Upper lobe of left lung (tissue), 6 donors: ENCODE results near the gene TPCN1. TPM values are rescaled to one million over a fixed set of nuclear protein-coding genes. Genes with fewer than 3 reads are reported as not detected.

Experiments used
- ATAC-seq, 2 donors: fragments of 200-7000 bp; cut with Tn5 transposase; one replicate each; pipeline ENCODE4 v1.9.1; 2022; ENCODE audit warnings: mild to moderate bottlenecking in 2 of 2, moderate library complexity in 2 of 2; ENCODE audit not compliant: low FRiP score in 2 of 2
- DNase-seq, 2 donors: peaks; one replicate each; pipeline ENCODE4 v3.0.0-alpha.2; 2019 to 2020
- H3K27ac ChIP-seq, 4 donors: fragments of 200-600 bp; sonication (generic); one replicate each; pipeline ENCODE4 v1.5.1; 2016 to 2019
- H3K27me3 ChIP-seq, 4 donors: fragments of 200-600 bp; sonication (generic); one replicate each; pipeline ENCODE4 v1.5.1; 2017 to 2019
- H3K36me3 ChIP-seq, 4 donors: fragments of 200-600 bp; sonication (generic); one replicate each; pipeline ENCODE4 v1.5.1; 2016 to 2019
- H3K4me1 ChIP-seq, 4 donors: fragments of 200-600 bp; sonication (generic); one replicate each; pipeline ENCODE4 v1.5.1; 2018 to 2019
- H3K4me3 ChIP-seq, 4 donors: fragments of 200-600 bp; sonication (generic); one replicate each; pipeline ENCODE4 v1.5.1; 2017 to 2019; ENCODE audit warnings: mild to moderate bottlenecking in 2 of 4, moderate library complexity in 1 of 4
- H3K9me3 ChIP-seq, 4 donors: fragments of 200-600 bp; sonication (generic); one replicate each; pipeline ENCODE4 v1.5.1; 2018 to 2019
- CTCF ChIP-seq, 6 experiments: fragments of 450-650 bp in 4 of 6; fragments of 200-600 bp in 2 of 6; sonication (generic) in 2 of 6; IDR thresholded peaks; one replicate each; pipeline ENCODE4 v1.5.1; 2016 to 2019; ENCODE audit warnings: antibody characterized with exemption in 6 of 6
- EP300 ChIP-seq, 4 donors: sonication (generic); formaldehyde crosslinking; IDR thresholded peaks; one replicate each; pipeline ENCODE4 v1.5.1; 2017; ENCODE audit warnings: antibody characterized with exemption in 4 of 4, control low read depth in 2 of 4
- POLR2A ChIP-seq, 4 donors: fragments of 450-650 bp; IDR thresholded peaks; one replicate each; pipeline ENCODE4 v1.5.1; 2016 to 2017; ENCODE audit warnings: antibody characterized with exemption in 4 of 4, mild to moderate bottlenecking in 2 of 4
- POLR2AphosphoS5 ChIP-seq, 2 donors: sonication (generic); formaldehyde crosslinking; IDR thresholded peaks; one replicate each; pipeline ENCODE4 v1.5.1; 2017; ENCODE audit warnings: antibody characterized with exemption in 2 of 2
- WGBS, 2 donors: methylation state at CpG; one replicate each; pipeline ENCODE4 v1.1.5; 2017 to 2018; 5-methylcytosine and 5-hydroxymethylcytosine counted together
- small RNA-seq, 4 donors: library from RNA; depleted of rRNA; stranded (forward); fragments of <200 nt; gene quantifications; one replicate each; pipeline ENCODE3, GENCODE V24; 2016
- total RNA-seq, 6 donors: library from RNA; depleted of rRNA in 4 of 6; stranded (reverse); fragments of >200 nt in 4 of 6; gene quantifications; one replicate each; pipeline versions ENCODE4 v1.1.0 to v1.2.1, GENCODE V29; 2016 to 2021
- donor health status: DM: no; HTN: no; CAD: no; lungs with moderate emphysema.
- donor health status: DM: no; HTN: yes; CAD: no; lungs with severe emphysema.

TPCN1 gene
- total RNA-seq, 6 donors from 2014 or later: 36.6 to 193 (median 52.2) TPM

GRCh38 chr12:113345318-113345717, 124.1 kb downstream of the TPCN1 start:
- H3K27me3 ChIP-seq: no peaks in the 10 kb centered on the region
- H3K27ac ChIP-seq: no peak overlapping the region
- no peaks in the 10 kb centered on the region for H3K4me1 ChIP-seq
- no peak for DNase-seq
- no peaks in the 10 kb centered on the region for H3K36me3 ChIP-seq
- no peak for ATAC-seq
- TF ChIP-seq POLR2AphosphoS5 (IDR thresholded peaks at IDR 0.05) (no peak), POLR2A (IDR thresholded peaks at IDR 0.05) (no peak), EP300 (IDR thresholded peaks at IDR 0.05) (no peak), CTCF (IDR thresholded peaks at IDR 0.05) (no peak)
- H3K9me3 ChIP-seq: no peaks in the 10 kb centered on the region
- WGBS, 2 donors: 90 to 95% methylated on average over 6 of the region's 6 CpGs
- H3K4me3 ChIP-seq: no peak overlapping the region

GRCh38 chr12:113346353-113346752, 125.1 kb downstream of the TPCN1 start:
- no peaks in the 10 kb centered on the region for H3K9me3 ChIP-seq
- ATAC-seq: peak; percentile 24 to 47
- no peak for DNase-seq
- no peaks in the 10 kb centered on the region for H3K4me1 ChIP-seq
- no peaks in the 10 kb centered on the region for H3K27me3 ChIP-seq
- H3K27ac ChIP-seq: no peak overlapping the region
- H3K36me3 ChIP-seq: no peaks in the 10 kb centered on the region
- H3K4me3 ChIP-seq: no peak overlapping the region
- 79 to 87% methylated on average over 5 of the region's 5 CpGs for WGBS, 2 donors
- TF ChIP-seq POLR2AphosphoS5 (IDR thresholded peaks at IDR 0.05): no peak
- TF ChIP-seq EP300 (IDR thresholded peaks at IDR 0.05): no peak
- no peak for TF ChIP-seq POLR2A (IDR thresholded peaks at IDR 0.05)
- no peak for TF ChIP-seq CTCF (IDR thresholded peaks at IDR 0.05)

DNA sequence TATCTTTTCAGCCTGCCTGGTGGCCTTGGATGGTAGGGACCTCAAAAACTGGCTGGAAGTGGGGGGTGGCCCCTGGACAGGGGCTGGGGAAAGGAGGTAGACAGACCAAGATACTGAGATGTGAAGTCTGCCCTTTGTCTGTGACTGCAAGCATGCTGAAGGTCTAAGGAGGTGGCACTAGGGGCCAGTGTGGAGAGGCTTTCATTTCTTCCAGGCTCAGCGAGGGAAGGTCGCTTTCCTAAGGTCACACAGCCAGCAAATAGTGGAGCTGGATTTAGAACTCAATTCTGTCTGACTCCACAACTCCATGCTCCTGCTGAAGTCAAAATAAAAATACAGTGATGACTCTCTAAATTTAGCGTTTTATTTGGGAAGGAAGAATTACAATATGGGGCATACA, 125.8 kb downstream of the TPCN1 start:
- no peaks in the 10 kb centered on the region for H3K4me1 ChIP-seq
- TF ChIP-seq CTCF (IDR thresholded peaks at IDR 0.05): no peak
- TF ChIP-seq POLR2AphosphoS5 (IDR thresholded peaks at IDR 0.05): no peak
- no peak for TF ChIP-seq POLR2A (IDR thresholded peaks at IDR 0.05)
- no peak for TF ChIP-seq EP300 (IDR thresholded peaks at IDR 0.05)
- DNase-seq (no peak), ATAC-seq (no peak)
- 92 to 94% methylated on average over 3 of the region's 3 CpGs for WGBS, 2 donors
- no peak overlapping the region for H3K4me3 ChIP-seq
- no peaks in the 10 kb centered on the region for H3K36me3 ChIP-seq
- no peaks in the 10 kb centered on the region for H3K27me3 ChIP-seq
- no peaks in the 10 kb centered on the region for H3K9me3 ChIP-seq
- no peak overlapping the region for H3K27ac ChIP-seq

- Histone ChIP-seq H3K9me3 (no peaks in the 10 kb centered on the region), H3K4me3 (no peak overlapping the region), H3K27ac (no peak overlapping the region), H3K36me3 (no peaks in the 10 kb centered on the region), H3K27me3 (no peaks in the 10 kb centered on the region), H3K4me1 (no peaks in the 10 kb centered on the region)
- no peak for DNase-seq
- TF ChIP-seq CTCF (IDR thresholded peaks at IDR 0.05): no peak
- TF ChIP-seq POLR2AphosphoS5 (IDR thresholded peaks at IDR 0.05): no peak
- no peak for TF ChIP-seq EP300 (IDR thresholded peaks at IDR 0.05)
- TF ChIP-seq POLR2A (IDR thresholded peaks at IDR 0.05): no peak
- no peak for ATAC-seq
- 60 to 76% methylated on average over 2 of the region's 2 CpGs for WGBS, 2 donors
Observed at GRCh38 chr12:113347892-113348291, 126.6 kb downstream of the TPCN1 start.

Small RNA genes lying within 50 kb of the gene (small RNA-seq; reads per million reads assigned to genes)
- gene MIR6762 (0 to 0.07 (median 0.03) reads per million in 4 donors), gene RF00019 (0 reads per million in 4 donors)

Other genes with a start within 250 kb of the TPCN1 start
- gene OAS2, start 242.9 kb upstream of the TPCN1 start, total RNA-seq: 10 to 100 TPM; 17.2 to 59.7 (median 20.1) TPM
- 1 to 10 TPM in 5 of 6 donors, under 1 TPM in 1; under 0.01 to 7.0 (median 3.6) TPM for gene DTX1, start 164.7 kb upstream of the TPCN1 start, total RNA-seq
- 1 to 10 TPM in 1 of 6 donors, under 1 TPM in 2, not detected in 3; 0.27 to 4.2 (median 0.60) TPM for gene RASAL1, start 85.7 kb upstream of the TPCN1 start, total RNA-seq
- gene CFAP73, start 71.7 kb upstream of the TPCN1 start, total RNA-seq: 10 to 100 TPM in 3 of 6 donors, 1 to 10 TPM in 2, under 1 TPM in 1; 0.97 to 34.1 (median 15.4) TPM
- gene DDX54, start 36.0 kb upstream of the TPCN1 start, total RNA-seq: 10 to 100 TPM; 43.3 to 81.5 (median 58.9) TPM
- 10 to 100 TPM; 11.5 to 25.2 (median 17.6) TPM for gene RITA1, start 35.7 kb upstream of the TPCN1 start, total RNA-seq
- gene SLC8B1, start 113.6 kb downstream of the TPCN1 start, total RNA-seq: 100 to 1,000 TPM in 1 of 6 donors, 10 to 100 TPM in 5; 35.9 to 189 (median 44.5) TPM
- gene PLBD2, start 137.1 kb downstream of the TPCN1 start, total RNA-seq: 10 to 100 TPM; 19.5 to 60.0 (median 46.4) TPM
- 1 to 10 TPM in 5 of 6 donors, under 1 TPM in 1; 1.00 to 4.0 (median 2.4) TPM for gene SDS, start 182.4 kb downstream of the TPCN1 start, total RNA-seq
- 10 to 100 TPM in 3 of 6 donors, 1 to 10 TPM in 3; 1.1 to 26.9 (median 9.1) TPM for gene SDSL, start 200.9 kb downstream of the TPCN1 start, total RNA-seq